ENCODE results near the gene SLC2A9. TPM values are rescaled to one million over a fixed set of nuclear protein-coding genes. Genes with fewer than 3 reads are reported as not detected.
A peak's percentile ranks its signal among the peaks of the same experiment; 100 is the strongest.

Gene SLC2A9
- total and polyA plus RNA-seq, 2 of the 13 experiments (the other 11 are each of a cell fraction or from before 2014, with no cell fraction given), result 36.2 to 42.3 TPM

GRCh38 chr4:10023806-10024205 is 2.5 kb upstream of the SLC2A9 start:
- no peaks in the 10 kb centered on the region for H3K9me3 ChIP-seq (ENCODE audit: low read length)
- intact Hi-C loops (cut with micrococcal nuclease; ENCODE audit: unreplicated experiment) (no loop called here), in situ Hi-C loops (cut with HindIII; ENCODE audit: extremely low pct_ligation_motif_present, low pct_unique_long_range_greater_than_20kb) (no loop called here)
- H3K27me3 ChIP-seq (ENCODE audit: control insufficient read depth in 1 of 2, insufficient read depth in 2 of 2, low read length in 2 of 2), result no peaks in the 10 kb centered on the region
- H3K79me2 ChIP-seq (ENCODE audit: insufficient read depth, low read length), result peaks cover 31% of the 10 kb centered on the region
- H2AFZ ChIP-seq (ENCODE audit: low read length), result no peak overlapping the region
- no peak overlapping the region for H3K4me2 ChIP-seq (ENCODE audit: low read depth, low read length)
- TF ChIP-seq ZNF501 (CRISPR knock-in tag; IDR thresholded peaks at IDR 0.05) (0 out of 2 replicates have a peak, but pooled peaks have one; percentile 28), ZNF687 (CRISPR knock-in tag; IDR thresholded peaks at IDR 0.05) (peak; percentile 75), TFDP2 (CRISPR knock-in tag; IDR thresholded peaks at IDR 0.05) (0 out of 2 replicates have a peak, but pooled peaks have one; percentile 16), FOXO4 (CRISPR knock-in tag; conservative IDR thresholded peaks at IDR 0.05) (0 out of 2 replicates have a peak, but pooled peaks have one; percentile 41), ZBTB38 (CRISPR knock-in tag; IDR thresholded peaks at IDR 0.05) (0 out of 2 replicates have a peak, but pooled peaks have one; percentile 16), MAX (IDR thresholded peaks at IDR 0.05) (0 out of 2 replicates have a peak, but pooled peaks have one; percentile 12), THAP8 (CRISPR knock-in tag; IDR thresholded peaks at IDR 0.05; ENCODE audit: borderline replicate concordance) (no peak), MZF1 (CRISPR knock-in tag; IDR thresholded peaks at IDR 0.05; ENCODE audit: borderline replicate concordance) (no peak), ZMAT3 (CRISPR knock-in tag; conservative IDR thresholded peaks at IDR 0.05) (no peak), ATF3 (CRISPR knock-in tag; IDR thresholded peaks at IDR 0.05) (peak; percentile 59; the same call in 1 of the 2 replicates), GTF2F1 (IDR thresholded peaks at IDR 0.05; ENCODE audit: low read length) (no peak)
- H3K27ac ChIP-seq (ENCODE audit: extremely low read length, insufficient read depth, low read length), result peak overlapping the region; percentile 28
- BruUV-seq (replicated peaks), result no TSS peak
- POLR2A ChIA-PET, result interaction anchor here (1.7 kb wide), 1 partner anchor 17 kb away, joined by 4 read pairs; no protein-coding TSS in a partner anchor
- ATAC-seq (peak; percentile 6; the same call in 1 of the 3 replicates), FAIRE-seq (no peak), DNase-seq (ENCODE audit: low spot score) (no peak)
- no peaks in the 10 kb centered on the region for H4K20me1 ChIP-seq (ENCODE audit: insufficient read depth, low read length)
- H3K9ac ChIP-seq (ENCODE audit: insufficient read depth, low read depth, low read length), result peak overlapping the region; percentile 2; the same call in 1 of the 2 replicates
- CTCF ChIA-PET (ENCODE audit: low intra/inter-chr PET ratio, low total read pairs), result no interaction called here
- H3K4me3 ChIP-seq (replicated peaks in 1 of 3; ENCODE audit: insufficient read depth in 1 of 3, low read depth in 2 of 3, low read length in 3 of 3), result no peak overlapping the region
- H3K36me3 ChIP-seq (replicated peaks in 1 of 2; ENCODE audit: control insufficient read depth in 1 of 2, insufficient read depth in 2 of 2, low read length in 2 of 2), result peaks cover 1 to 9% of the 10 kb centered on the region in 2 experiments; a peak in 1 of 5 replicates
- WGBS (ENCODE audit: low lambda C conversion rate), result 87% methylated on average over 3 of the region's 7 CpGs
- H3K4me1 ChIP-seq (ENCODE audit: insufficient read depth, low read length), result peaks cover 95% of the 10 kb centered on the region

Data from HepG2 (cell line).